ENCODE results near the gene RHEBL1.

The RHEBL1 gene

GRCh38 chr12:49052451-49053208 lies 17.1 kb downstream of the RHEBL1 start:
- POLR2A ChIA-PET, result no interaction called here
- CTCF ChIA-PET, result no interaction called here
- TF ChIP-seq ZNF384 (IDR thresholded peaks at IDR 0.05), result no peak
- no peak for TF ChIP-seq HDGF (IDR thresholded peaks at IDR 0.05; ENCODE audit: borderline replicate concordance)
- TF ChIP-seq FOXM1 (IDR thresholded peaks at IDR 0.05; ENCODE audit: borderline replicate concordance), result no peak
- TF ChIP-seq LEF1 (IDR thresholded peaks at IDR 0.05; ENCODE audit: borderline replicate concordance), result no peak
- TF ChIP-seq NFRKB (IDR thresholded peaks at IDR 0.05), result no peak
- no peak for TF ChIP-seq FOXA1 (IDR thresholded peaks at IDR 0.05)
- no peak for TF ChIP-seq FOXK2 (IDR thresholded peaks at IDR 0.05)
- no peak for TF ChIP-seq ELF4 (IDR thresholded peaks at IDR 0.05)
- DNase-seq (ENCODE audit: extremely low spot score), result no peak

GRCh38 chr12:49051777-49052438 lies 17.9 kb downstream of the RHEBL1 start:
- ChIA-PET CTCF (no interaction called here), POLR2A (no interaction called here)
- TF ChIP-seq ARNT (IDR thresholded peaks at IDR 0.05) (no peak), FOXK2 (IDR thresholded peaks at IDR 0.05) (no peak), BHLHE40 (IDR thresholded peaks at IDR 0.05; ENCODE audit: borderline replicate concordance) (no peak), CTBP1 (IDR thresholded peaks at IDR 0.05; ENCODE audit: borderline replicate concordance) (no peak), L3MBTL2 (conservative IDR thresholded peaks at IDR 0.05) (no peak), LEF1 (IDR thresholded peaks at IDR 0.05; ENCODE audit: borderline replicate concordance) (no peak), ELF4 (IDR thresholded peaks at IDR 0.05) (no peak), SUZ12 (IDR thresholded peaks at IDR 0.05) (no peak), HDGF (IDR thresholded peaks at IDR 0.05; ENCODE audit: borderline replicate concordance) (no peak), TARDBP (IDR thresholded peaks at IDR 0.05) (no peak), ZNF384 (IDR thresholded peaks at IDR 0.05) (no peak), SP1 (IDR thresholded peaks at IDR 0.05) (no peak), PKNOX1 (IDR thresholded peaks at IDR 0.05) (no peak), NFRKB (IDR thresholded peaks at IDR 0.05) (no peak), FOXM1 (IDR thresholded peaks at IDR 0.05; ENCODE audit: borderline replicate concordance) (no peak)
- no peak for DNase-seq (ENCODE audit: extremely low spot score)

- POLR2A ChIA-PET, result no interaction called here
- no peak for DNase-seq (ENCODE audit: extremely low spot score)
- CTCF ChIA-PET, result no interaction called here
- TF ChIP-seq TARDBP (IDR thresholded peaks at IDR 0.05), result no peak
- TF ChIP-seq ZNF384 (IDR thresholded peaks at IDR 0.05), result no peak
- TF ChIP-seq HDGF (IDR thresholded peaks at IDR 0.05; ENCODE audit: borderline replicate concordance), result no peak
- TF ChIP-seq ARNT (IDR thresholded peaks at IDR 0.05), result no peak
- TF ChIP-seq PKNOX1 (IDR thresholded peaks at IDR 0.05), result no peak
- TF ChIP-seq FOXK2 (IDR thresholded peaks at IDR 0.05), result no peak
- no peak for TF ChIP-seq SP1 (IDR thresholded peaks at IDR 0.05)
- no peak for TF ChIP-seq LEF1 (IDR thresholded peaks at IDR 0.05; ENCODE audit: borderline replicate concordance)
- TF ChIP-seq NFRKB (IDR thresholded peaks at IDR 0.05), result no peak
- no peak for TF ChIP-seq FOXM1 (IDR thresholded peaks at IDR 0.05; ENCODE audit: borderline replicate concordance)
- TF ChIP-seq L3MBTL2 (conservative IDR thresholded peaks at IDR 0.05), result no peak
- TF ChIP-seq CTBP1 (IDR thresholded peaks at IDR 0.05; ENCODE audit: borderline replicate concordance), result no peak
- no peak for TF ChIP-seq FOXA1 (IDR thresholded peaks at IDR 0.05)
- no peak for TF ChIP-seq ELF4 (IDR thresholded peaks at IDR 0.05)
- no peak for TF ChIP-seq SUZ12 (IDR thresholded peaks at IDR 0.05)
- no peak for TF ChIP-seq BHLHE40 (IDR thresholded peaks at IDR 0.05; ENCODE audit: borderline replicate concordance)
These were observed 18.4 kb downstream of the RHEBL1 start for GRCh38 chr12:49051373-49051764.

DNA sequence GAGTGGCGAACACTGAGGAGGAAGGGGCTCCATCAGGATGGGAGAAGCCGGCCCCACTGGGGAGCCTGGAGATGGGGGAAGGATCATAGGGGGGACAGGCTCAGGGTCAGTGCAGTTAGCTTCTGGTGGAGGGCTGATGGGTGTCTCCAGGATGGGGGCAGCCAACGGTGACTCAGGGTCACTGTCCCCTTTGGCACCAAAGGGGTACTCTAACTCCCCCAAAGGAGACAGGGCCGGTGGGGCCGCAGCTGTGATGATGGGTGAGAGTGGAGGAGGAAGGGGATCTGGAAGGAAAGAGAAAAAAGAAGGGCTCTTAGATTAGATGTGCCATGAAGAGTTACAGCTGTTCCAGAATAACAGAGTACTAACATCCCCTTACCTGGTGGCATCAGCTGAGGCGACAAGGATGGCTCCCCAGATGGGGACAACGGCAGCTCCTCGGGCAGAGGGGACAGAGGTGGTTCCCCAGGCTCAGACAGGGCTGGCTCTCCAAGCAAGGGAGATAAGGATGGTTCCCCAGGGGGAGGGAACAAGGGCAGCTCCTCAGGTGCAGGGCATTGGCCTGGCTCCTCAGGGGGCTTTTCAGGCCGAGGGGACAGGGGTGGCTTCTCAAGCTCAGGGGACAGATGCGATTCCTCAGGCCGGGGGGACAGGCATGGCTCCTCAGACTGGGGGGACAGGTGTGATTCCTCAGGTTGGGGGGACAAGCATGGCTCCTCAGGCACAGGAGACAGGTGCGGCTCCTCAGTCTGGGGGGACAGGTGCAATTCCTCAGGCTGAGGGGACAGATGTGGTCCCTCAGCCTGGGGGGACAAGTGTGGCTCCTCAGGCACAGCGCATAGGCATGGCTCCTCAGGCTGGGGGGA lies 19.0 kb downstream of the RHEBL1 start:
- POLR2A ChIA-PET, result no interaction called here

DNA sequence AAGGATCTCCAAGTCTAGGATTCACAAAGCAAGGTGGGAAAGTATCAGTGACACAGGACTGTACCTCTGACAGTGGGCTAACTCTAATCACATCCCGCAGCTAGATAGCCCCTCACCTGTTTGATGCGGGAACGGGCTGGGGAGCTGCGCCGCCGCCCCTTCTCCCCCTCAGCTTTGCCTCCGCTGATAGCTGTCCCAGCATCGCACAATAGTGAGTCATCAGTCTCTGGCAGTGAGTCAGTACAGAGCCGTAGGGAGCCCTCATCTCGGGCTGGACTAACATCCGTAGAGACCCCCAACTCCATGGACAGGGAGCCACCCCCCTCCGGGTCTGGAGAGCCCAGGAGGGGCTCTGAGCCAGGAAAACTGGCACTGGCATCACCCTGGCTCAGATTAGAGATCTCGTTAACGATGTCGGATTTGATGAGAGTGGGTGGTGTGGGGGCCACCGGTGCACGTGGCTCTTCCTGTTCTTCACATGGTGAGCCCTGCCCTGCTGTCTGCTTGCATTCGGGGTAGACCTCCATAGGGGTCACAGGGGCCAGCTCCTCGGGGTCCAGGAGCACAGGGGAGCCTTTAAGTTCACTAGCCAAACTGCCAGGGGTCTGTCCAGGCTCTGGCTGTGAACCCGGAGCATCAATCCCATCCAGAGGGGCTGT lies 20.1 kb downstream of the RHEBL1 start:
- DNase-seq (ENCODE audit: extremely low spot score), result no peak
- ChIA-PET POLR2A (no interaction called here), CTCF (no interaction called here)
- TF ChIP-seq LEF1 (IDR thresholded peaks at IDR 0.05; ENCODE audit: borderline replicate concordance) (no peak), CTBP1 (IDR thresholded peaks at IDR 0.05; ENCODE audit: borderline replicate concordance) (no peak), HDGF (IDR thresholded peaks at IDR 0.05; ENCODE audit: borderline replicate concordance) (no peak), SP1 (IDR thresholded peaks at IDR 0.05) (no peak), SUZ12 (IDR thresholded peaks at IDR 0.05) (no peak), BHLHE40 (IDR thresholded peaks at IDR 0.05; ENCODE audit: borderline replicate concordance) (no peak), L3MBTL2 (conservative IDR thresholded peaks at IDR 0.05) (no peak), ZNF384 (IDR thresholded peaks at IDR 0.05) (no peak), ELF4 (IDR thresholded peaks at IDR 0.05) (no peak), FOXK2 (IDR thresholded peaks at IDR 0.05) (no peak), FOXA1 (IDR thresholded peaks at IDR 0.05) (no peak), NFRKB (IDR thresholded peaks at IDR 0.05) (no peak), TARDBP (IDR thresholded peaks at IDR 0.05) (no peak), ARNT (IDR thresholded peaks at IDR 0.05) (no peak), FOXM1 (IDR thresholded peaks at IDR 0.05; ENCODE audit: borderline replicate concordance) (no peak)

More for the DNA sequence above, 19.0 kb downstream of the RHEBL1 start:
- CTCF ChIA-PET, result no interaction called here
- TF ChIP-seq FOXM1 (IDR thresholded peaks at IDR 0.05; ENCODE audit: borderline replicate concordance), result no peak
- TF ChIP-seq HDGF (IDR thresholded peaks at IDR 0.05; ENCODE audit: borderline replicate concordance), result no peak
- TF ChIP-seq SP1 (IDR thresholded peaks at IDR 0.05), result no peak
- no peak for TF ChIP-seq CTBP1 (IDR thresholded peaks at IDR 0.05; ENCODE audit: borderline replicate concordance)
- TF ChIP-seq NFRKB (IDR thresholded peaks at IDR 0.05), result no peak
- TF ChIP-seq ELF4 (IDR thresholded peaks at IDR 0.05), result no peak
- no peak for TF ChIP-seq TARDBP (IDR thresholded peaks at IDR 0.05)
- DNase-seq (ENCODE audit: extremely low spot score), result no peak

Data from HEK293T (cell line).